ENCODE measurements around the gene KREMEN2. TPM values are rescaled to one million over a fixed set of nuclear protein-coding genes. Genes with fewer than 3 reads are reported as not detected.

The KREMEN2 gene
- total and polyA plus RNA-seq, 9 of the 15 experiments (the other 6 are each of a cell fraction or from before 2014, with no cell fraction given), result 0.04 to 7.7 (median 1.5) TPM; not detected in 1

DNA sequence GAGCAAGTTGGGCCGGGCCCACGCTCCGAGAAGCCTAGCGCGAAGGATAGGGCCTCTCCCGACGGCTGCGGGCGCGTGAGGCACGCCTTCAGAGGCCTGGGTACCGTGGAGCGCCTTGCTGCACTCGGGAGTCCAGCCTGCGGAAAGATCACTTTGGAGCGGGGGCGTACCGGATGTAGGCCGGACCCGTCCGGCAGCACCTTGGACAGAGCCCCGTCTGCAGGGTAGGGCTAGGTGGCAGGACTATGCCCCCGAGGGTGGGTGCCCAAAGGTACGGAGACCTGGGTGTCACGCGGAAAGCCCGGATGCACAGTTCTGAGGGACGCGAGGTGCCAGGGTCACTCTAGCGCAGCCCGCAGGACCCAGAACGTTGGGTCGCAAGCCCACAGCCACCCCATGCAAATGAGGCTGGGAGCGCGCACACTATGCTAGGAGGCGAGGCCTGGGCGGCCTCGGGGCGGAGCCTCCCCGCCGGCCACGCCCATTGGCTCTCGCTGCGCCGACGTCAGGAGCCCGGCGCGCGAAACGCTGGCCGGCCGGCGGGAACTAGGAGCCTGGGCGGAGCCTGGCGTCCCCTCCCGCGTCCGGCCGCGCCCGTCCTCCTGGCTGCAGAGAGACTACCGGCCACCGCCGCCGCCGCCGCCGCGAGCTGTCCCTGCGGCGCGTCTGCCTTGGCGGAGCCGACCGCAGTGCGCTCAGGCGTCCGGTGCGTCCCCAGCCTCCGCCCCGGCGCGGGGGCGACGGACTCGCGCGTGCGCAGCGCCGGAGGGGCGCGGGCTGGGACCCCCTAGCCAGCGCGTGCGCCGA, 4.9 kb downstream of the KREMEN2 start, which contains the start of gene PAQR4 (continued):
- TF ChIP-seq, protein P1, sequence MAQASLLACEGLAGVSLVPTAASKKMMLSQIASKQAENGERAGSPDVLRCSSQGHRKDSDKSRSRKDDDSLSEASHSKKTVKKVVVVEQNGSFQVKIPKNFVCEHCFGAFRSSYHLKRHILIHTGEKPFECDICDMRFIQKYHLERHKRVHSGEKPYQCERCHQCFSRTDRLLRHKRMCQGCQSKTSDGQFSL (CRISPR knock-in tag; IDR thresholded peaks at IDR 0.05), result peak; percentile 36; the same call in 1 of the 2 replicates
- TF ChIP-seq, protein P1 (tag; IDR thresholded peaks at IDR 0.05), result no peak
- peak; percentile 61 for TF ChIP-seq CREM (IDR thresholded peaks at IDR 0.05; ENCODE audit: low read depth)
- TF ChIP-seq HOXB6 (CRISPR knock-in tag; IDR thresholded peaks at IDR 0.05; ENCODE audit: borderline replicate concordance), result no peak
- TF ChIP-seq NR2C2 (CRISPR knock-in tag; IDR thresholded peaks at IDR 0.05), result peak; percentile 70
- no peak for TF ChIP-seq NR2C2 (tag; IDR thresholded peaks at IDR 0.05)
- TF ChIP-seq, protein P2, sequence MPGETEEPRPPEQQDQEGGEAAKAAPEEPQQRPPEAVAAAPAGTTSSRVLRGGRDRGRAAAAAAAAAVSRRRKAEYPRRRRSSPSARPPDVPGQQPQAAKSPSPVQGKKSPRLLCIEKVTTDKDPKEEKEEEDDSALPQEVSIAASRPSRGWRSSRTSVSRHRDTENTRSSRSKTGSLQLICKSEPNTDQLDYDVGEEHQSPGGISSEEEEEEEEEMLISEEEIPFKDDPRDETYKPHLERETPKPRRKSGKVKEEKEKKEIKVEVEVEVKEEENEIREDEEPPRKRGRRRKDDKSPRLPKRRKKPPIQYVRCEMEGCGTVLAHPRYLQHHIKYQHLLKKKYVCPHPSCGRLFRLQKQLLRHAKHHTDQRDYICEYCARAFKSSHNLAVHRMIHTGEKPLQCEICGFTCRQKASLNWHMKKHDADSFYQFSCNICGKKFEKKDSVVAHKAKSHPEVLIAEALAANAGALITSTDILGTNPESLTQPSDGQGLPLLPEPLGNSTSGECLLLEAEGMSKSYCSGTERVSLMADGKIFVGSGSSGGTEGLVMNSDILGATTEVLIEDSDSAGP (CRISPR knock-in tag; IDR thresholded peaks at IDR 0.05), result peak; percentile 49; the same call in 1 of the 2 replicates
- TF ChIP-seq RAD21 (CRISPR knock-in tag; conservative IDR thresholded peaks at IDR 0.05 in 1 of 2, IDR thresholded peaks at IDR 0.05 in 1 of 2), result no peak
- TF ChIP-seq SIN3B (IDR thresholded peaks at IDR 0.05; ENCODE audit: low read depth), result peak; percentile 49; the same call in 1 of the 2 replicates
- TF ChIP-seq, protein P3, sequence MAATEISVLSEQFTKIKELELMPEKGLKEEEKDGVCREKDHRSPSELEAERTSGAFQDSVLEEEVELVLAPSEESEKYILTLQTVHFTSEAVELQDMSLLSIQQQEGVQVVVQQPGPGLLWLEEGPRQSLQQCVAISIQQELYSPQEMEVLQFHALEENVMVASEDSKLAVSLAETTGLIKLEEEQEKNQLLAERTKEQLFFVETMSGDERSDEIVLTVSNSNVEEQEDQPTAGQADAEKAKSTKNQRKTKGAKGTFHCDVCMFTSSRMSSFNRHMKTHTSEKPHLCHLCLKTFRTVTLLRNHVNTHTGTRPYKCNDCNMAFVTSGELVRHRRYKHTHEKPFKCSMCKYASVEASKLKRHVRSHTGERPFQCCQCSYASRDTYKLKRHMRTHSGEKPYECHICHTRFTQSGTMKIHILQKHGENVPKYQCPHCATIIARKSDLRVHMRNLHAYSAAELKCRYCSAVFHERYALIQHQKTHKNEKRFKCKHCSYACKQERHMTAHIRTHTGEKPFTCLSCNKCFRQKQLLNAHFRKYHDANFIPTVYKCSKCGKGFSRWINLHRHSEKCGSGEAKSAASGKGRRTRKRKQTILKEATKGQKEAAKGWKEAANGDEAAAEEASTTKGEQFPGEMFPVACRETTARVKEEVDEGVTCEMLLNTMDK (IDR thresholded peaks at IDR 0.05; ENCODE audit: borderline replicate concordance, insufficient read depth, low read depth, low read length, poor library complexity, severe bottlenecking), result no peak
- no peak for TF ChIP-seq KHSRP (IDR thresholded peaks at IDR 0.05)
- no peak for TF ChIP-seq KAT8 (IDR thresholded peaks at IDR 0.05; ENCODE audit: low read depth)
- TF ChIP-seq ZNF263 (CRISPR knock-in tag; IDR thresholded peaks at IDR 0.05; ENCODE audit: borderline replicate concordance), result peak; percentile 77
- no peak for TF ChIP-seq THRAP3 (IDR thresholded peaks at IDR 0.05; ENCODE audit: borderline replicate concordance)
- TF ChIP-seq, protein P4, sequence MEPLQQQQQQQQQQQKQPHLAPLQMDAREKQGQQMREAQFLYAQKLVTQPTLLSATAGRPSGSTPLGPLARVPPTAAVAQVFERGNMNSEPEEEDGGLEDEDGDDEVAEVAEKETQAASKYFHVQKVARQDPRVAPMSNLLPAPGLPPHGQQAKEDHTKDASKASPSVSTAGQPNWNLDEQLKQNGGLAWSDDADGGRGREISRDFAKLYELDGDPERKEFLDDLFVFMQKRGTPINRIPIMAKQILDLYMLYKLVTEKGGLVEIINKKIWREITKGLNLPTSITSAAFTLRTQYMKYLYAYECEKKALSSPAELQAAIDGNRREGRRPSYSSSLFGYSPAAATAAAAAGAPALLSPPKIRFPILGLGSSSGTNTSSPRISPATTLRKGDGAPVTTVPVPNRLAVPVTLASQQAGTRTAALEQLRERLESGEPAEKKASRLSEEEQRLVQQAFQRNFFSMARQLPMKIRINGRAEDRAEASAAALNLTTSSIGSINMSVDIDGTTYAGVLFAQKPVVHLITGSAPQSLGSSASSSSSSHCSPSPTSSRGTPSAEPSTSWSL (CRISPR knock-in tag; IDR thresholded peaks at IDR 0.05; ENCODE audit: borderline replicate concordance), result no peak
- 0 out of 2 replicates have a peak, but pooled peaks have one; percentile 53 for TF ChIP-seq ZNF311 (CRISPR knock-in tag; IDR thresholded peaks at IDR 0.05)
- TF ChIP-seq SMAD1 (IDR thresholded peaks at IDR 0.05; ENCODE audit: low read depth, low read length, partially characterized antibody), result no peak
- TF ChIP-seq, protein P5, sequence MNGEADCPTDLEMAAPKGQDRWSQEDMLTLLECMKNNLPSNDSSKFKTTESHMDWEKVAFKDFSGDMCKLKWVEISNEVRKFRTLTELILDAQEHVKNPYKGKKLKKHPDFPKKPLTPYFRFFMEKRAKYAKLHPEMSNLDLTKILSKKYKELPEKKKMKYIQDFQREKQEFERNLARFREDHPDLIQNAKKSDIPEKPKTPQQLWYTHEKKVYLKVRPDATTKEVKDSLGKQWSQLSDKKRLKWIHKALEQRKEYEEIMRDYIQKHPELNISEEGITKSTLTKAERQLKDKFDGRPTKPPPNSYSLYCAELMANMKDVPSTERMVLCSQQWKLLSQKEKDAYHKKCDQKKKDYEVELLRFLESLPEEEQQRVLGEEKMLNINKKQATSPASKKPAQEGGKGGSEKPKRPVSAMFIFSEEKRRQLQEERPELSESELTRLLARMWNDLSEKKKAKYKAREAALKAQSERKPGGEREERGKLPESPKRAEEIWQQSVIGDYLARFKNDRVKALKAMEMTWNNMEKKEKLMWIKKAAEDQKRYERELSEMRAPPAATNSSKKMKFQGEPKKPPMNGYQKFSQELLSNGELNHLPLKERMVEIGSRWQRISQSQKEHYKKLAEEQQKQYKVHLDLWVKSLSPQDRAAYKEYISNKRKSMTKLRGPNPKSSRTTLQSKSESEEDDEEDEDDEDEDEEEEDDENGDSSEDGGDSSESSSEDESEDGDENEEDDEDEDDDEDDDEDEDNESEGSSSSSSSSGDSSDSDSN (IDR thresholded peaks at IDR 0.05; ENCODE audit: borderline replicate concordance in 1 of 2, low read depth in 2 of 2, low read length in 2 of 2), result peak in 1 of 2 experiments; percentile 68; a peak in 1 of 4 replicates

Data from K562 (cell line).